ENCODE measurements around the gene NECTIN4. TPM values are rescaled to one million over a fixed set of nuclear protein-coding genes. Genes with fewer than 3 reads are reported as not detected.

NECTIN4 gene
- total RNA-seq, 3 donors from 2014 or later, result 1.6 to 5.4 (median 4.6) TPM

GRCh38 chr1:161095230-161095629 is 5.9 kb upstream of the NECTIN4 start:
- Histone ChIP-seq H3K4me1 (ENCODE audit: low read depth) (no peaks in the 10 kb centered on the region), H3K36me3 (ENCODE audit: low read depth) (no peaks in the 10 kb centered on the region), H3K4me3 (no peak overlapping the region), H3K9me3 (no peaks in the 10 kb centered on the region)
- ATAC-seq (no peak), DNase-seq (no peak)
- no peak for TF ChIP-seq CTCF (IDR thresholded peaks at IDR 0.05)
- intact Hi-C loops (cut with DNase I, micrococcal nuclease), result loop anchor here (5.0 to 10.0 kb wide), 3 partner anchors 48 to 100 kb away; partner anchors contain the start of gene USF1 (in 1 of the 2)

DNA sequence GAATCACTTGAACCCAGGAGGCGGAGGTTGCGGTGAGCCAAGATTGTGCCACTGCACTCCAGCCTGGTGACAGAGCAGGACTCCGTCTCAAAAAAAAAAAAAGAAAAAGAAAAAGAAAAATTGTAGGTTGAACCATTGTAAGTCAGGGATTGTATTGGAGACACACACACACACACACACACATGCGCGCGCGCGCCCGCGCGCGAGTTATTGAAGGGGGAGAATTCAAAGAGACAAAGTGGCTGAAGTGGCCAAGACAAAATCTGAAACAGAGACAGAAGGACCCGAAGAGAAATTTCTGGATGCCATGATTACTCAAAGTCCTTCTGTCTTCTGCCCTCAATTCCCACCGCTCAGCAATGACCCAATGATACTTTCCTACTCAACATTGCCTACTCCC is 5.1 kb upstream of the NECTIN4 start:
- Histone ChIP-seq H3K4me3 (no peak overlapping the region), H3K4me1 (ENCODE audit: low read depth) (peaks cover 5% of the 10 kb centered on the region), H3K9me3 (no peaks in the 10 kb centered on the region), H3K36me3 (ENCODE audit: low read depth) (no peaks in the 10 kb centered on the region)
- no peak for DNase-seq
- intact Hi-C loops (cut with DNase I, micrococcal nuclease), result loop anchor here in 1 of 2 donors (10.0 kb wide), 1 partner anchor 100 kb away; no protein-coding TSS in a partner anchor
- ATAC-seq, result no peak
- TF ChIP-seq CTCF (IDR thresholded peaks at IDR 0.05), result no peak

DNA sequence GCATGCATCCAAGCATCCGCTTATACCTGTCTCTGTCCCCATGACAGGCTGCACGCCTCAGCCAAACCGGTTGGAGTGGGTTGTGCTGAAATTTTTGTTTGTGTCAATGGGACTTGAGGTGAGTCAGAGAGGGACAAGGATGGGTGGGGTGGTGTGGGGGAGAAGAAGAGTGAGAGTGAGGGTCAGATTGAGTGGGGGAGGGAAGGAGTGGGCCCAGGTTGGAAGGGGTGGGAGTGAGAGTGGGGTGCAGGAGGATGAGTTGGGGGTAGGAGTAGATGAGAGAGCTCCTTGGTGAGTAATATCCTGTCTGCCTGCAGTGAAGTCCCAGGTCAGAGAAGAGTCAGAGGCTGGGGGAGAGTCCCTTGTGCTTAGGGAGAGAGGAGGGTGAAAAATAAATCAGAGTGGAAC is 3.3 kb upstream of the NECTIN4 start:
- Histone ChIP-seq H3K9me3 (no peaks in the 10 kb centered on the region), H3K36me3 (ENCODE audit: low read depth) (no peaks in the 10 kb centered on the region), H3K4me3 (no peak overlapping the region), H3K4me1 (ENCODE audit: low read depth) (peaks cover 5% of the 10 kb centered on the region)
- ATAC-seq, result no peak
- no peak for DNase-seq
- no peak for TF ChIP-seq CTCF (IDR thresholded peaks at IDR 0.05)
- intact Hi-C loops (cut with DNase I, micrococcal nuclease), result loop anchor here in 1 of 2 donors (10.0 kb wide), 1 partner anchor 98 kb away; no protein-coding TSS in a partner anchor

GRCh38 chr1:161091796-161092507 is 2.6 kb upstream of the NECTIN4 start:
- no peak overlapping the region for H3K4me3 ChIP-seq
- intact Hi-C loops (cut with DNase I, micrococcal nuclease), result loop anchor here in 1 of 2 donors (10.0 kb wide), 1 partner anchor 97 kb away; no protein-coding TSS in a partner anchor
- no peak for TF ChIP-seq CTCF (IDR thresholded peaks at IDR 0.05)
- DNase-seq (no peak), ATAC-seq (no peak)
- H3K9me3 ChIP-seq, result no peaks in the 10 kb centered on the region
- no peaks in the 10 kb centered on the region for H3K36me3 ChIP-seq (ENCODE audit: low read depth)
- H3K4me1 ChIP-seq (ENCODE audit: low read depth), result peaks cover 5% of the 10 kb centered on the region

DNA sequence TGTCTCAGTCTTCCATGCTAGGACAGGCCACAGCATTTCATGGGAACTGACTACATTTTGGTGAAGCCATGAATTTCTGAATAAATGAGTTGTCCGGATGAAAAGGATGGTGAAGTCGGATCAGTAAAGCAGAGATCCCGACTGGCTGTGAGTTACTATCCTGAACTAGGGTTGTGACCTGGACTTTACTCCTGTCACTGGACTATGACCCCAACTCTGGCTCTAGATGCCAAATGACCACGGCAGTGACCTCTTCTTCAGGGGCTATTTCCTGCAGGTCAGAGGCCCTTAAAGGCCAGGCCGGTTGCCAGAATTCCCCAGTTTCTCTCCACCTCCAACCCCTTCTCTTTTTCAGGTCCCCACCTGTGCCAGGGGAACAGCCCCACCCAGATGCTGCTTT is 1.7 kb upstream of the NECTIN4 start:
- Histone ChIP-seq H3K4me3 (no peak overlapping the region), H3K9me3 (no peaks in the 10 kb centered on the region), H3K4me1 (ENCODE audit: low read depth) (peaks cover 9% of the 10 kb centered on the region), H3K36me3 (ENCODE audit: low read depth) (no peaks in the 10 kb centered on the region)
- no peak for DNase-seq
- intact Hi-C loops (cut with DNase I, micrococcal nuclease), result loop anchor here in 1 of 2 donors (10.0 kb wide), 1 partner anchor 96 kb away; no protein-coding TSS in a partner anchor
- no peak for ATAC-seq
- no peak for TF ChIP-seq CTCF (IDR thresholded peaks at IDR 0.05)

Measured in mucosa of descending colon (tissue), 3 donors.